Measurements from ENCODE around the gene LBX2.

DNA sequence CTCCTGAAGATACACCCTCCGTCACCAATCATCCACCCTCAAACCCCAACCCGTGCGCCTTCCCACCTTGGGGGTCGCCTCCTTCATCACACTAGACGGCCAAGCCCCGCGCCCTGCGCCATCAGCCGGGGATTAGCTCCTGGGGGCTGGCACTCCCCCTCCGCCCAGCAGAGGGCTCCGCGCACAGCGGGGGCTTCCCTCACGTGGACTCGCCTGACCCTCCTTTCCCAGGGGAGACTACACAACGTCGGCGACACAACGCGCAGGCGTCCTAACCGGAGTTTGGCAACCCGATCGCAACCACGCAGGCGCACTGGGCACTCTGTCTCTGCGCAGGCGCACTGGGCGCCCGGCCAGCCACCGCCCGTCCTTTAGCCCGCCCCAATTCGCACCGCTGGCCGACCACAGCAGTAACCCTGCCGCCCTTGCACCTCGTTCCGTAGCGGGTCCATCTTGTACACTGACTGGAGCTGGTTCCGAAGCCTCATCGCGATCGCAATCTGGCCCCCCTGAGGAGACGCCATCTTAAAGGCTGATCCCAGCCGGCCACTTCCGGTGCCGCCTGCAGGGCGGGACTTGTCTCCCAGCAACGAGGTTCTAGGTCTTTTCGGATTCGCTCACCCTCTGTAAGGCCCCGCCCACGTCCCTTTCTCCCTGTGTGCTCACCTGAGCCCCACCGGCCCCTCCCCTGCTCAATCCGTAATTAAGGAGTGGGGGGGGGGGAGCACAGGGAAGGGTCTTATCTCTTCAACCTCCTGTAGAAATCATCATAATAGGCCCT is 7.9 kb upstream of the LBX2 start, which contains the start of gene PCGF1:
- TF ChIP-seq POLR2A (IDR thresholded peaks at IDR 0.05; ENCODE audit: low read depth, low read length) (peak; percentile 81), RFX5 (IDR thresholded peaks at IDR 0.05; ENCODE audit: low read depth, low read length) (no peak), RAD21 (IDR thresholded peaks at IDR 0.05; ENCODE audit: low read length) (no peak), CTCF (conservative IDR thresholded peaks at IDR 0.05; ENCODE audit: low read depth, low read length) (peak; percentile 44), MXI1 (IDR thresholded peaks at IDR 0.05; ENCODE audit: borderline replicate concordance, low read depth, low read length) (peak; percentile 51; the same call in 1 of the 2 replicates), NFE2L2 (IDR thresholded peaks at IDR 0.05; ENCODE audit: low read depth, low read length) (no peak)
- TF ChIP-seq, protein P1, sequence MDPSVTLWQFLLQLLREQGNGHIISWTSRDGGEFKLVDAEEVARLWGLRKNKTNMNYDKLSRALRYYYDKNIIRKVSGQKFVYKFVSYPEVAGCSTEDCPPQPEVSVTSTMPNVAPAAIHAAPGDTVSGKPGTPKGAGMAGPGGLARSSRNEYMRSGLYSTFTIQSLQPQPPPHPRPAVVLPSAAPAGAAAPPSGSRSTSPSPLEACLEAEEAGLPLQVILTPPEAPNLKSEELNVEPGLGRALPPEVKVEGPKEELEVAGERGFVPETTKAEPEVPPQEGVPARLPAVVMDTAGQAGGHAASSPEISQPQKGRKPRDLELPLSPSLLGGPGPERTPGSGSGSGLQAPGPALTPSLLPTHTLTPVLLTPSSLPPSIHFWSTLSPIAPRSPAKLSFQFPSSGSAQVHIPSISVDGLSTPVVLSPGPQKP (IDR thresholded peaks at IDR 0.05; ENCODE audit: borderline replicate concordance, low read depth, low read length): no peak
- TF ChIP-seq, protein P2, sequence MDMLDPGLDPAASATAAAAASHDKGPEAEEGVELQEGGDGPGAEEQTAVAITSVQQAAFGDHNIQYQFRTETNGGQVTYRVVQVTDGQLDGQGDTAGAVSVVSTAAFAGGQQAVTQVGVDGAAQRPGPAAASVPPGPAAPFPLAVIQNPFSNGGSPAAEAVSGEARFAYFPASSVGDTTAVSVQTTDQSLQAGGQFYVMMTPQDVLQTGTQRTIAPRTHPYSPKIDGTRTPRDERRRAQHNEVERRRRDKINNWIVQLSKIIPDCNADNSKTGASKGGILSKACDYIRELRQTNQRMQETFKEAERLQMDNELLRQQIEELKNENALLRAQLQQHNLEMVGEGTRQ (IDR thresholded peaks at IDR 0.05; ENCODE audit: low read depth, low read length): peak; percentile 64
